ENCODE data around the gene PRSS1.

DNA sequence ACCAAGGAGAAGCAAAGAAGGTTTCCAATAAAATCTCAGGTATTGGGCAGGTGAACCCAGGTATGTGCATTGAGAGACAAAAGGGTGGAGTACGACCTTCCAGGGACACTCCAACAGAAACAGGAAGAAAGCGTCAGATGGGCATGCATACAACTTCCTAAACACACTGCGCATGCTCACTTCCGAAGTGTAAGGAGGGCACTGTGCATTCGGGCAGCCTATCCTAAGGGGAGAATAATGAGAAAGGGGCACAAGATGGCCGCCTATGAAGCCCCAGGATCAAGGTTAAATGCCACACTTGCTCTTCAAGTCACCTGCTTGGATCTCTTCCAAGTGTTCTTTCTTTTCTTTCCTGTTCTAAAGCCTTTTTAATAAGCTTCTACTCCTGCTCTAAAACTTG is 39.4 kb upstream of the PRSS1 start:
- TF ChIP-seq, protein P1, sequence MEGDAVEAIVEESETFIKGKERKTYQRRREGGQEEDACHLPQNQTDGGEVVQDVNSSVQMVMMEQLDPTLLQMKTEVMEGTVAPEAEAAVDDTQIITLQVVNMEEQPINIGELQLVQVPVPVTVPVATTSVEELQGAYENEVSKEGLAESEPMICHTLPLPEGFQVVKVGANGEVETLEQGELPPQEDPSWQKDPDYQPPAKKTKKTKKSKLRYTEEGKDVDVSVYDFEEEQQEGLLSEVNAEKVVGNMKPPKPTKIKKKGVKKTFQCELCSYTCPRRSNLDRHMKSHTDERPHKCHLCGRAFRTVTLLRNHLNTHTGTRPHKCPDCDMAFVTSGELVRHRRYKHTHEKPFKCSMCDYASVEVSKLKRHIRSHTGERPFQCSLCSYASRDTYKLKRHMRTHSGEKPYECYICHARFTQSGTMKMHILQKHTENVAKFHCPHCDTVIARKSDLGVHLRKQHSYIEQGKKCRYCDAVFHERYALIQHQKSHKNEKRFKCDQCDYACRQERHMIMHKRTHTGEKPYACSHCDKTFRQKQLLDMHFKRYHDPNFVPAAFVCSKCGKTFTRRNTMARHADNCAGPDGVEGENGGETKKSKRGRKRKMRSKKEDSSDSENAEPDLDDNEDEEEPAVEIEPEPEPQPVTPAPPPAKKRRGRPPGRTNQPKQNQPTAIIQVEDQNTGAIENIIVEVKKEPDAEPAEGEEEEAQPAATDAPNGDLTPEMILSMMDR (IDR thresholded peaks at IDR 0.05), result no peak
- TF ChIP-seq POLR2A (IDR thresholded peaks at IDR 0.05), result no peak

Data from upper lobe of left lung (tissue), 4 donors.